ENCODE data around the gene MAD1L1.
"Not testable (repeated sequence)": the region's sequence is repeated elsewhere in the genome, so short reads cannot be mapped to it uniquely, and the experiment has no call there.

MAD1L1 gene

GRCh38 chr7:1883031-1883761 lies 349.5 kb downstream of the MAD1L1 start:
- no peaks in the 10 kb centered on the region for H3K27me3 ChIP-seq (ENCODE audit: control insufficient read depth, insufficient read depth, low read length)
- H3K4me3 ChIP-seq (ENCODE audit: low read length): no peak overlapping the region
- H3K27ac ChIP-seq (ENCODE audit: low read depth, low read length): no peak overlapping the region
- no peak overlapping the region for H3K9ac ChIP-seq (ENCODE audit: low read length)
- H3K4me1 ChIP-seq (ENCODE audit: control insufficient read depth, insufficient read depth, low read length): no peaks in the 10 kb centered on the region
- peaks cover 11% of the 10 kb centered on the region for H3K36me3 ChIP-seq (ENCODE audit: control insufficient read depth, insufficient read depth, low read length)

- Histone ChIP-seq H3K9ac (ENCODE audit: low read length) (no peak overlapping the region), H3K4me3 (ENCODE audit: low read length) (no peak overlapping the region), H3K36me3 (ENCODE audit: control insufficient read depth, insufficient read depth, low read length) (peaks cover 5% of the 10 kb centered on the region), H3K4me1 (ENCODE audit: control insufficient read depth, insufficient read depth, low read length) (no peaks in the 10 kb centered on the region), H3K27ac (ENCODE audit: low read depth, low read length) (no peak overlapping the region), H3K27me3 (ENCODE audit: control insufficient read depth, insufficient read depth, low read length) (no peaks in the 10 kb centered on the region)
Measured at GRCh38 chr7:1882451-1882850, 350.3 kb downstream of the MAD1L1 start.

- Histone ChIP-seq H3K36me3 (ENCODE audit: control insufficient read depth, insufficient read depth, low read length) (peaks cover under 1% of the 10 kb centered on the region), H3K27ac (ENCODE audit: low read depth, low read length) (no peak overlapping the region), H3K27me3 (ENCODE audit: control insufficient read depth, insufficient read depth, low read length) (no peaks in the 10 kb centered on the region), H3K9ac (ENCODE audit: low read length) (no peak overlapping the region), H3K4me3 (ENCODE audit: low read length) (no peak overlapping the region), H3K4me1 (ENCODE audit: control insufficient read depth, insufficient read depth, low read length) (no peaks in the 10 kb centered on the region)
Measured at GRCh38 chr7:1881946-1882345, 350.8 kb downstream of the MAD1L1 start.

GRCh38 chr7:1876641-1877040 lies 356.1 kb downstream of the MAD1L1 start:
- not testable (repeated sequence) for H3K36me3 ChIP-seq (ENCODE audit: control insufficient read depth, insufficient read depth, low read length); H3K27me3 ChIP-seq (ENCODE audit: control insufficient read depth, insufficient read depth, low read length); H3K27ac ChIP-seq (ENCODE audit: low read depth, low read length); H3K9ac ChIP-seq (ENCODE audit: low read length); H3K4me1 ChIP-seq (ENCODE audit: control insufficient read depth, insufficient read depth, low read length); H3K4me3 ChIP-seq (ENCODE audit: low read length)

GRCh38 chr7:1875392-1876199 lies 357.1 kb downstream of the MAD1L1 start:
- H3K4me1 ChIP-seq (ENCODE audit: control insufficient read depth, insufficient read depth, low read length); H3K36me3 ChIP-seq (ENCODE audit: control insufficient read depth, insufficient read depth, low read length); H3K27ac ChIP-seq (ENCODE audit: low read depth, low read length); H3K9ac ChIP-seq (ENCODE audit: low read length); H3K4me3 ChIP-seq (ENCODE audit: low read length); H3K27me3 ChIP-seq (ENCODE audit: control insufficient read depth, insufficient read depth, low read length): not testable (repeated sequence)

GRCh38 chr7:1874590-1875391 lies 358.0 kb downstream of the MAD1L1 start:
- not testable (repeated sequence) for H3K4me3 ChIP-seq (ENCODE audit: low read length); H3K9ac ChIP-seq (ENCODE audit: low read length); H3K4me1 ChIP-seq (ENCODE audit: control insufficient read depth, insufficient read depth, low read length); H3K27ac ChIP-seq (ENCODE audit: low read depth, low read length); H3K36me3 ChIP-seq (ENCODE audit: control insufficient read depth, insufficient read depth, low read length); H3K27me3 ChIP-seq (ENCODE audit: control insufficient read depth, insufficient read depth, low read length)

GRCh38 chr7:1873857-1874589 lies 358.7 kb downstream of the MAD1L1 start:
- Histone ChIP-seq H3K27ac (ENCODE audit: low read depth, low read length) (no peak overlapping the region), H3K27me3 (ENCODE audit: control insufficient read depth, insufficient read depth, low read length) (no peaks in the 10 kb centered on the region), H3K4me3 (ENCODE audit: low read length) (no peak overlapping the region), H3K36me3 (ENCODE audit: control insufficient read depth, insufficient read depth, low read length) (no peaks in the 10 kb centered on the region), H3K4me1 (ENCODE audit: control insufficient read depth, insufficient read depth, low read length) (no peaks in the 10 kb centered on the region), H3K9ac (ENCODE audit: low read length) (no peak overlapping the region)

GRCh38 chr7:1873421-1873820 lies 359.3 kb downstream of the MAD1L1 start:
- no peak overlapping the region for H3K27ac ChIP-seq (ENCODE audit: low read depth, low read length)
- no peaks in the 10 kb centered on the region for H3K27me3 ChIP-seq (ENCODE audit: control insufficient read depth, insufficient read depth, low read length)
- H3K4me3 ChIP-seq (ENCODE audit: low read length): no peak overlapping the region
- no peaks in the 10 kb centered on the region for H3K4me1 ChIP-seq (ENCODE audit: control insufficient read depth, insufficient read depth, low read length)
- H3K36me3 ChIP-seq (ENCODE audit: control insufficient read depth, insufficient read depth, low read length): no peaks in the 10 kb centered on the region
- no peak overlapping the region for H3K9ac ChIP-seq (ENCODE audit: low read length)

- no peak overlapping the region for H3K4me3 ChIP-seq (ENCODE audit: low read length)
- H3K27me3 ChIP-seq (ENCODE audit: control insufficient read depth, insufficient read depth, low read length): no peaks in the 10 kb centered on the region
- H3K36me3 ChIP-seq (ENCODE audit: control insufficient read depth, insufficient read depth, low read length): no peaks in the 10 kb centered on the region
- H3K27ac ChIP-seq (ENCODE audit: low read depth, low read length): no peak overlapping the region
- no peaks in the 10 kb centered on the region for H3K4me1 ChIP-seq (ENCODE audit: control insufficient read depth, insufficient read depth, low read length)
- no peak overlapping the region for H3K9ac ChIP-seq (ENCODE audit: low read length)
Measured at GRCh38 chr7:1873070-1873405, 359.7 kb downstream of the MAD1L1 start.

GRCh38 chr7:1872191-1873069 lies 360.3 kb downstream of the MAD1L1 start:
- Histone ChIP-seq H3K9ac (ENCODE audit: low read length) (no peak overlapping the region), H3K4me1 (ENCODE audit: control insufficient read depth, insufficient read depth, low read length) (no peaks in the 10 kb centered on the region), H3K4me3 (ENCODE audit: low read length) (no peak overlapping the region), H3K27me3 (ENCODE audit: control insufficient read depth, insufficient read depth, low read length) (no peaks in the 10 kb centered on the region), H3K27ac (ENCODE audit: low read depth, low read length) (no peak overlapping the region), H3K36me3 (ENCODE audit: control insufficient read depth, insufficient read depth, low read length) (no peaks in the 10 kb centered on the region)

- Histone ChIP-seq H3K27ac (ENCODE audit: low read depth, low read length) (no peak overlapping the region), H3K36me3 (ENCODE audit: control insufficient read depth, insufficient read depth, low read length) (no peaks in the 10 kb centered on the region), H3K4me3 (ENCODE audit: low read length) (no peak overlapping the region), H3K9ac (ENCODE audit: low read length) (no peak overlapping the region), H3K4me1 (ENCODE audit: control insufficient read depth, insufficient read depth, low read length) (no peaks in the 10 kb centered on the region), H3K27me3 (ENCODE audit: control insufficient read depth, insufficient read depth, low read length) (no peaks in the 10 kb centered on the region)
Measured at GRCh38 chr7:1869452-1870130, 363.2 kb downstream of the MAD1L1 start.

Measured in rectal smooth muscle tissue (tissue), 1 donor.